ENCODE results near the gene GRB14.
"Not testable (repeated sequence)": the region's sequence is repeated elsewhere in the genome, so short reads cannot be mapped to it uniquely, and the experiment has no call there.

GRB14 gene

DNA sequence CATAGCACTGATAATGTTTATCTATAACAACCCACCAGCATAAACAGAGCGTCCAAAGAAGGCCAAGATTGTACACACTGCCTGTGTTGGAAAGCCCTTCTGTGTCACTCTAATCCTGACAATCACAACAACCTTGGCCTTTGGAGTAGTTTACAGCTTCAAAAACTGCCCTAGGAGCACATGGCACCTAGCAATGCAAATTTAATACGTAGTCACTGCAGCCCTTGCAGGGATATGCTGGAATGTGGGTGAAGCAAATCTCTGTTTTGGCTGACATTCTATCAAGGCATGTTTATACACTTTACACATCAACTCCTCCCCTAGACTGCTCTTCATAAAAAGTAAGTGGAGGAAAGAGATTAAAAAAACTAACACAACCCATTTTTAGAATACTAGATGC is 66.8 kb downstream of the GRB14 start:
- DNase-seq = no peak

DNA sequence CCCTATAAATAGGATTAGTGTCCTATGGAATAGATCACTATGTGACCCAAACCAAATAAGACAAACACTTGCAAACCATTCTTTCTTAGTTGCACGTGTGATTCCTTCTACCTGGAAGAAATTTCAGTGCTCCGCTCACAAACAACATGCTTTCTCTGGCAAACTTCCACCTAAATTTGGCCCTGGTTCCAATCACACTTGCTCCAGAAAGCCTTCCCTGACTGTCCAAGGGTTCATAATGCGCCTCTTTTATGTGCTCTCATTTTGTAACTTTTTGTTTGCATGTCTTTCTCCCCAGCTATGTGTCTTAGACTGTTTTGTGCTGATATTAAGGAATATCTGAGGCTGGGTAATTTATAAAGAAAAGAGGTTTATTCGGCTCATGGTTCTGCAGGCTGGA is 69.8 kb downstream of the GRB14 start:
- DNase-seq = no peak

DNA sequence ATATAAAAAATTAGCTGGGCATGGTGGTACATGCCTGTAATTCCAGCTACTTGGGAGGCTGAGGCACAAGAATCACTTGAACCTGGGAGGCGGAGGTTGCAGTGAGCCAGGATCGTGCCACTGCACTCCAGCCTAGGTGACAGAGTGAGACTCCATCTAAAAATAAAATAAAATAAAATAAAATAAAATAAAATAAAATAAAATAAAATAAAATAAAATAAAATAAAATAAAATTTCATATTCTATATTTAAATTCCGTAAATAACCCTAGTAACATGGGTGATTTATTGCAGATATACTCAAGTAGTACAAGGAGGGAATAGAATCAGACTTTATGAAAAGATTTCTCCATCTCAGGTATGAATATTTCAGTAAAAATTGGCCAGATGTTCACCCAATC is 71.6 kb downstream of the GRB14 start:
- not testable (repeated sequence) for DNase-seq

DNA sequence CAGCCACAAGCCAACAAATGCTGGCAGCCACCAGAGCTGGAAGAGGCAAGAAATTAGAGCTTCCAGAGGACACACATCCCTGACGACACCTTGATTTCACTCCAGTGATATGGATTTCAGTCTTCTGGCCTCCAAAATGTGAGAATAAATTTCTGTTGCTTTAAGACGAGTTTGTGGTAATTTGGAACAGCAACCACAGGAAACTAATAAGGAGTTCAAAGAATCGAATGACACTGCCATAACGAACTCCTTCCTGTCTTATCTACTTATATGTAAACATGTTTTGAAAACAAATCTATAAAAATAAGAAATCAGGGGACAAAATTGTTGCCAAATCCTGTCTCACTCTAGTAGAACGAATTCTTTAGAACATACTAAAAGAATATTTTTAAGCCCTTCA is 75.8 kb downstream of the GRB14 start:
- no peak for DNase-seq

DNA sequence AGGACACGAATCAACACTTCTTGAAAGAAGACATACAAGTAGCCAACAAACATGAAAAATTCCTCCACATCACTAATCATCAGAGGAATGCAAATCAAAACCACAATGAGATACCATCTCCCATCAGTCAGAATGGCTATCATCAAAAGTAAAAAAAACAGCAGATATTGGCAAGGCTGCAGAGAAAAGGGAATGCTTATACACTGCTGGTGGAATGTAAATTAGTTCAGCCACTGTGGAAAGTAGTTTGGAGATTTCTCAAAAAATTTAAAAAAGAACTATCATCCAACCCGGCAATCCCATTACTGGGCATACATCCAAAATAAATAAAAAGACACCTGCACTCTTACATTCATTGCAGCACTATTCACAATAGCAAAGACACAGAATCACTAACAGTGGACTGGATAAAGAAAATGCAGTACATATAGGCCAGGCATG is 78.7 kb downstream of the GRB14 start:
- DNase-seq = peak; percentile 92

DNA sequence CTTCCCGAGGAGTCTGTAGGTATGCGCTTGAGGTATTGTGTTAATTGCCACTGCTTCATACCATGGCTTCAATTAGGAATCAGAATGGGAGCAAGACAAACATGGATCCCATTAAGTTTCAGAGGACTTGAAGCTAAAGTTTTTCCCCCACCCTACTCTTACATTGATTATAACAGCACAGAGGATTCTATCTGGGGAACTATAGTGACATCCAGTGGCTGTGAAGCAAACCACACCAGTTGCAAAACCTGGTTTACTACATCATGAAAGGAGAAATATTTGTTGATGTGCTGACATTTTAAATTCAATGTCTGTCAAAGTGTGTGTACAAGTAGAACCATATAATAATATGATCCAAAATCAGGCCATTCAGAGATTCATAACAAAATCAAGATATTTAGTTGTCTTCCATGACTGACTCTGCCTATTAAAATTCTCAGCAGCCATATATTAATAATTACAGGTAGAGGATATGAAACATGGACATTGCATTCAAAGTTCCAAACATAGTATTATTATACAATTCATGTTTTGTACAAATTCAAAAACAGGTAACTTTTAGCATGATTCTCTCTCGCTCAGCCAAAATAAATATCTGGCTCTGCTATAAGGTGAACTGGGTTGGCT is 82.9 kb downstream of the GRB14 start:
- peak; percentile 50 for DNase-seq

DNA sequence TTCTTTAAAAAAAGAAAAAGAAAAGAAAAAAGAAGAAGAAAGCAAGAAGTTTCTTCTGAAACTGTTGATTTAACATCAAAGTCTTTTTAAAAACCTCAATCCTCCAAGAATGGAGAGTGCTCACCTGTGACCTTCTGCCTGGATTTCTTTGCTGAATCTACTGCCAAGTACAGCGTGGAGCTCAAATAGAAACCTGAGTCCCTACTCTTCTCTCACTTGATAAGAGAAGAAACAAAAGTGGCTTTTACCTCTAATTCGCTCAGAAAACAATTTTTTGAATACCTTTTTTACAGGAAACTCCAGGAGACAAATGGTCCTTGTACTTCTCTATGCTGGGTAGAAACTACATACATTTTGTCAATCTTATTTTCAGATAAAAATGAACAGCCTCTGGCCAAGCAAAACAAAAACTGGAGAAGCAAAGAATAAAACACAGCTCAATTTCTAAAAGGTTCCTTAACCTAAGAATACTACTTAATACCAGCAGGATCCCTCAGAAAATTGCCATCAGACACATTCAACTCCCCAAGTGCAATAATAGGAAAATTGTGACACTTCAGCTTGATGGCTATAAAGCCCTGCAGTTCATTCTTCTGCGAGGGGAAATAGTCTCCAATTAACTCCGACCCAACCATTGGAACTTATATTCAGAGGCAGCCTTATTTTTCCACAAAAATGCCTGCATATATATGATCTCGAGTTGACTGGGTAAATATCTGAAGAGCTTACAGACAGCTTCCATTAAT is 85.8 kb downstream of the GRB14 start:
- no peak for DNase-seq

DNA sequence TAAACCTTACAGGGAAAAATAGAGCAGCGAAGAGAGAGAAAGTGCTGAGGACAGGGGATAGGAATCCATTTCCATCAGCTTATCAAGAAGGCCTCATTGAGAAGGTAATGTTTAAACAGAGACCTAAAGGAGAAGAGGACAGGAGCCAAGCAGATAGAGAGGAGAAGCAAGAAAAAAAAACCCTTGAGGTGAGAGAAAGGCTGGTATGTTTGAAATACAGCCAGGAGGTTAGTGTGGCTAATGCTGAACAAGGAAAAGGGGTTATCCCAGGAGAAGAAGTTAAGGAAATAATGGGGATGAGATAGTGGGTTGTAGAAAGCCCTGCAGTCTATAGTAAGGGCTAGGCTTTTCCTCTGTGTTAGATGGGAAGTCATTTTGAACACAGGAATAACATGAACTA is 90.8 kb downstream of the GRB14 start:
- no peak for DNase-seq

DNA sequence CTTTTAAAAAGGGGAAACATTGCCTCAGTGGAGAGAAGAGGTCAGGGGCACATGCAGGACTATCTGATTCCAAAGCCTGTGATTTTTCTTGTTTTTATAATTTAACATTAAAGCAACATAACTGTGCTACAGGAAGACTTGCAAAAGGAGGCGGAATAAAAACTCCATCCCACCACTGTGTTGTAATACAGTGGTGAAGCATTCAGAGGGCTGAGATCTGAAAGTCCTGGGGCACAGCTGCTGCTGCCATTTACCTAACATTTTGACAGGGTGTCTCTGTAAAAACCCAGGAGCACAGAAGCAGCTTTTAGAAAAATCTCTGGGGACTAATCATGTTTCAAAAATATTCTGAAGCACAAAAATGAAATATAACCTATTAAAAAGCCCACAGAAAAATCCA is 97.6 kb downstream of the GRB14 start:
- DNase-seq = no peak

DNA sequence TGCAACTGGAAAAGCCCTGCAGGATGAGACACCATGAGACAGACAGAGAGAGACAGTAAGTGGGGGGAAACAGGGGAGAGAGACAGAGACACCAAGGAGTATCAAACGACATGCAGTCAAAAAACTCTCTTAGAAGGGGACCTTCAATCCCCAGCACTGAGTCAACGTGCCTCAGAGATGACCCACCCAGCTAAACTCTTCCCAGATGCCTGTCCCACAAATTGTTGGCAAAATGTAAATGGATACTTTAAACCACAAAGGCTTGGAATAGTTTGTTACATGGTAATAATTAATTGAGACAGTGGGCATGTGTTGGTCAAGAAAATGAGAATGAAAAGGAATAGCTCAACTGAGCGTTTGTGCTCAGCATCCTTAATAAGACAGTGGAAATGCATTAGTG is 98.3 kb downstream of the GRB14 start:
- peak; percentile 65 for DNase-seq

DNA sequence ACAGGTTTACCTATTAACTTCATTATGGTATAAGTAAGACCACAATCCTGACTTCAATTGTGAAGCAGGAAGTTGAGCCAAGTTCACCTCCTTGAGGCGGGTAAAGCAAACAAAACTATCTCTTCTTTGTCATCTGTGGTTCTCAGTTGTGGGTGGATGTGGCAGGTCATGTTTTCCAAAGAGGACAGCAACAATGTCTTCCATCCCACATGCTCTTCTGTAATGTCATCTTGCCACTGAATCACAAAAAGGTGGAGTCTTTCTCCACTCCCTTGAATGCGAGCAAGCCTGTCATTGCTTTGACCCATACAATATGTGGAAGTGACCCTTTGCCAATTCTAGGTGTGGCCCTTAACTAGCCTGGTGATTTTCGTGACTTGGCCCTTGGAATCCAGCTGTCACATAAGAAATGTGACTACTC is 98.7 kb downstream of the GRB14 start:
- no peak for DNase-seq

DNA sequence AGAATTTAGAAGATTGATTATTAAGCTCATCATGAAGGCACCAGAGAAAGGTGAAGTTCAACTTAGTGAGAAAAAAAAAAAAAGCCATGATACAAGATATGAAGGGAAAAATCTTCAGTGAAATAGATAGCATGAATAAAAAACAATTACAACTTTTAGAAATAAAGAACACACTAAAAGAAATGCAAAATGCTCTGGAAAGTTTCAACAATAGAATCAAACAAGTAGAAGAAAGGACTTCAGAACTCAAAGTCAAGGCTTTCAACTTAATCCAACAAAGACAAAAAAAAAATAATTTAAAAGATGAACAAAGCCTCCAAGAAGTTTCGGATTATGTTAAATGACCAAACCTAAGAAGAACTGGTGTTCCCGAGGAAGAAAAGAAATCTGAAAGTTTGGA is 105.5 kb downstream of the GRB14 start:
- DNase-seq = no peak

DNA sequence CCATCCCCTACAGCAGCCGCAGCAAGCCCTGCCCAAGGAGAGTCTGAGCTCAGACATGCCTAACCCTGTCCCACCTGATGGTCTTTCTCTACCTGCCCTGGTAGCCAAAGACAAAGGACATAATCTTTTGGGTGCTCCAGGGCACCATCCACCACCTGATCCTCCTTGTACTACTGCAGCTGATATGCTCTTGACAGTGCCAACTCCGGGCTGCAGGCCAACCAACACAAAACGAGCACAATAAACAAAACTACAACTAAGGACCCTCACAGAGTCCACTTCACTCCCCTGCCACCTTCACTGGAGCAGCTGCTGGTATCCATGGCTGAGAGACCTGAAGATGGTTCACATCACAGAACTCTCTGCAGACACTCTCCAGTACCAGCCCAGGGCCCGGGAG is 106.3 kb downstream of the GRB14 start:
- no peak for DNase-seq

DNA sequence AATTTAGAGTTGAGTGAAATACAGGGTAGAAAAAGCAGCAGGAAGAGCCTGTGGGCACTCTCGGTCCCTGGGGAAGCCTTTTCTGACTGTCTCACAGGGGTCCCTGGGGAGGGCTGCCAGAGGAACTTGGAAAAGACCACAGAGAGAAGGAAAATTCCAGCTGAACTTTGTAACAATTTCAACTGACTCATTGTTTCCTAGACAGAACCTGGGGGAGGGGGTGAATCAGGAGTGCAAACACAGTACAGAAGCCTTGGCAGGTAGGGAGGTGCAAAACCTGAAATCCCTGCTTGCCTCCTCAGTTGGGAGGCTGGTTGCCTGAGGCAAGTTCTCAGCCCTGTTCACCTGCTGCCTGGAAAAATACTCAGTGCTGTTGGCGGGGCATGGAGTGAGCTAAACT is 106.8 kb downstream of the GRB14 start:
- peak; percentile 77 for DNase-seq

DNA sequence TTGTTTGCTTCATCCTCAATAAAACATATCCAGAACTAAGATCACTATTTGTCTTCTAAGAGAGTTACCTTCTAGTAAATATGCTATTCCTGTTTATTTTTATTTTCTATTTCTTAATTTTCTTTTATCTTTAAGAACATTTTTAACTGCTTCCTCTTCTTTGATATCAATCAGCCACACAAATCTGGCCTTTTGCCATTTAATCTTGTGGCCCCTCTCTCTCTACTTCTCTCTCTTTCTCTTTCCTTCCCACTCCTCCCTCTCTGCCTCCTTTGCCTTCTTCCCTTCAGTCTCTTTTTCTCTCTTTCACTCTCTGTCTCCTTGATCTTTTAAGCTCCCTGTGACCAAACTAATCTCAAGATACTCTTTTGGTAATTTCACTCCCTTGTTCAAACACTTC is 108.4 kb downstream of the GRB14 start:
- no peak for DNase-seq

DNA sequence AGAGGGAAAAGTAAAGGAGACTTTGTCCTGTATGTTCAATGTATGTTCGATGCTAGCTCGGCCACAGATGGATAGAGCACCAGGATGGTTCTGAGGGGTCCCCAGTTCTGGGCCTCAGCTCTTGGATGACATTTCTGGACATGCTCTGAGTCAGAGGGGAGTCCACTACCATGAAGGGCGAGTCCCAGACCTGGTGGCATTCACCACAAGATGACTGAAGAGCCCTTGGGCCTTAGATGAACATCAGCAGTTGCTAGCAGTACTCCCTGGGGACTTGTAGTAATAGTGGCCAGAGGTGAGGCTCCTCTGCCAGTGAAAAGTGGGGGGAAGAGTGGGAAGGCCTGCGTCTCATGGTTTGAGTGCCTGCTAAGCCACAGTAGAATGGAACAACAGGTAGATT is 109.5 kb downstream of the GRB14 start:
- DNase-seq = no peak

DNA sequence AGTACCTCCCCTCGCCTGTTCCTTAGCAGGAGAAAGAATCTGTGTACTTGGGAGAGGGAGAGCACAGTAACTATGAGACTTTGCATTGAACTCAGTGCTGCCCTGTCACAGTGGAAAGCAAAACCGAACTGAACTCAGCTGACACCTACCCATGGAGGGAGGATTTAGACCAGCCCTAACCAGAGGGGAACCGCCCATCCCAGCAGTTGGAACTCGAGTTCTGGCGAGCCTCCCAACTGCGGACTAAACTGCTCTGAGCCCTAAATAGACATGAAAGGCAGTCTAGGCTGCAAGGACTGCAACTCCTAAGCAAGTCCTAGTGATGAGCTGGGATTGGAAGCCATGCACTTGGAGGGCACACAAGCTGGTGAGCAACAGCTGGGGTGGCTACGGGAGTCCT is 110.4 kb downstream of the GRB14 start:
- no peak for DNase-seq

DNA sequence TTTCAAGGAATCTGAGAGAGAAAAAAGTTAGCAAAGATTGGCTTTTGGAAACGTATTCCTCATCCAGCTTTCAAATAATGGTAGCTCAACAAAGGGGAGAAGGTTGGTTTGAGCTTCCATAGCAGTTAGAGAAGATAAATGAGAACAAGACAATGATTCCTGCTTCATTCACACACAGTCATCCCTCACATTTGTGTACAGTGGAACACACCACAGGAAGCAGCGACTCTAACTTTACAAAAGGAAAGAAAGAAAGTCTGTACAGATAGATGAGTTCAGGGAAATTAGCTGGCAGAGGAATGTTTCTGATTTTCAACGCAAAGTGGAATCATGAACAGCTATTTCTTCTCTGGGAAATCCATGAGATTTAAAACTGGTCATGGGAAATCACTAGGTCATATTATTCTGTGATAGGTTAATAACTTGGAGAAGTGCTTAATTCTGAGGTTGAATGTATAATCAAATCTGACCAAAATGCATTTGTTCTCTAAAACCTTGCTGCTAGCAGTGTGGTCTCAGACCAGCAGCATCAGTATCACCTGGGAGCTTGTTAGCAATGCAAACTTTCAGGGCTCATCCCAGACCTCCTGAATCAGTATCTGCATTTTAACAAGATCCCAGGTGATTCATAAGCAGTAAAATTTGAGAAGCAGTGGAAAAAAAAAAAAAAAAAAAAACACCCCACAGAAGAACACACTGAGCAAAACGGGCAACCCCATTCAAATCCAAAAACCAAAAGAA is 112.0 kb downstream of the GRB14 start:
- no peak for DNase-seq

DNA sequence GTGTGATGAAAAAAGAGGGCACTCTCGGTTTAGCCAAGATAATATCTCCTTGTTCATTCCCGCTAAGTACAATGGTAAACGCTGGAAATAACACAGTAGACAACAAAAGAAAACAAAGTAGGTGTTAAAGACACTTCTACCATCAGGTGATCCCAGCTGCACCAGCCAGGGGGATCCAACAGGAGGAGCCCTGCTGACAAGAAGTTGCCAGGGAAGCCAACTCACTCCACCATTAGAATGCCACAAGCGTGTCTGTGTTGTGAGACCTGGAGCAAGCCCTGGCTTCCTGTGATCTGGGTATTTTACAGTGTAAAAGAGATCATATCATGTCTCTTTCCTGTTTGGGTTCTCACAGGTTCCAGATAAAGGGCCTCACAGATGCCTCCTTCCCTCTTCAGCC is 117.0 kb downstream of the GRB14 start:
- no peak for DNase-seq

DNA sequence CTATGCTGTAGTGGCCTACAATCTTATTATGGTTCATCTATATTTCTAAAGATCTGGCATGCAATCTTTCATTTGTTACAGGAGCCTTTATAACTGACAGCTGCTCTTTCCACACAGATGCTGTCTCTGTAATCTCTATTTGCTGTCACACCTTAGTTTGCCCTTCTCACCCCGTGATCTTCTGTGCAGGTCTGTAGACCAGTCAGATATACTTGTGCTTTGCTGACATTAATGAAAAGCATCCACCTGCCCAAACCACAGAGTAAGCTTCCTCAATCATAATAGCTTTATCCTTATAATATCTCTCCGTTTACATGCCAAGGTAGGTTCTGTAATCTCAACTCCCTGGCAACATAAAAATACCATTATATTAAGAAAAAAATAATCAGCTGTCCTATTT is 122.4 kb downstream of the GRB14 start:
- no peak for DNase-seq

DNA sequence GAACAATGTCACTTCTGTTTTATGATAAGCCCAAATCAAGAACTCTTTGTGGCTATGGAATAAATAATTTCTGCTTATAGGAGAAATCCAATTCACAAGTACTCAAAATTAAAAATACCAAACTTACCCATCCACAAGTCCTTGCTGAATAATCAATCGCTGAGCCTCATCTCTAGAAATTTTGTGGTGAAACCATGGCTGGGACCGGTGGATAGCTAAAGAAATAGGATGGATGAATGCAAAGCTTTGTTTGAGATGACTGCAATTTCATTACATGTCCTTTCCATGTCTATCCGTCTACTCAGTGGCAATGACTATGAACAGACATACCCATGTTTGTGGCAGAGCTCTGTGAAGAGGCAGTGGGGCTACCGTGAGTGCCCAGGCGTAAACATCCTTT is 124.4 kb downstream of the GRB14 start:
- no peak for DNase-seq

DNA sequence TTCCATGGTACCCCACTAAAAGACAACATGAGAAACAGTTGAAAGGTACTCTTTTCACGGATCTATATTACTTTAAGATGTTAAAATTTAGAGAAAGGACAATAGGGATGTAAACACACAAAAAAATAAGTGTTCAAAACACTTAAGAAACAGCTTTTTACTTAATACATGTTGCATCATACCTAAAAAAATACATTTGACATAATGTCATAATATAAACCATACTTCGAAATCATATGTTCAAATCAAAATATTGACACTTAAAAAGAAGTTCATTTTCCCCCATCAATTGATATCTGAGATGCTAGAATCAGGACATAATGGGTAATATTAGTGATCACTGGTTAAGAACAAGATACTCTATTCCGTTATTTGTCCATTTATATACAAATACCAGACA is 124.9 kb downstream of the GRB14 start:
- no peak for DNase-seq

DNA sequence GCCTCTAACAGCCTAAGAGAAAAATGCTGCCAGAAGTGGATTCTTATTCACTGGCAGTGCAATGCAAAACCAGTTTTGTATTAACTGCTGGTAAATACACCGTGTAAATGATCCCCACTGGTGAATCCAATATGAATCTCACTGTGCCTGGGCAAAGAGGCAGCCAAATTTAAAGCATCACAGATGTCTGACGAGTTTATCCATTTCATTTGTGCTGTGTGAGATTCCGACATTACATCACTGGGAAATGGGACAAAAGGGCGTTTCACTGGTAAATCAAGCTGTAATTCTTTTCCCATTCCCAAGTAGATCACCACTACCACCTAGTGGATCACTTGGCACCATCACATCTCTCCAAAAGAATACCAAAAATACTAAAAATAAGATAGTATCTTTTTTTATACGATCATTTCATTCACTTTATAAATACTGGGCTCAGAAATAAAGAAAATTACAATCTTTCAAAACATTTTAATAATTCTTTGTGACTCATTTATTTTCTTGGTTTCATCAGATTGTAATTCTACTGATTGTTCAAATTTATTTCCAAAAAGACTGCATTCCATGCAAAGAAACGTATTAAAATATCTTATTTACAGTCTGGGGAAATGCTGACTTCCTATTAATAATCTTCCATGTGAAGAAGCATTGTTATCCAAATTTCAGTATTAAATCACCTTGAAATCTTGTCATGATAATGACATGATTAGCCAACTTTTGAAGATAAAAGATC is 125.6 kb downstream of the GRB14 start:
- DNase-seq = peak; percentile 58

DNA sequence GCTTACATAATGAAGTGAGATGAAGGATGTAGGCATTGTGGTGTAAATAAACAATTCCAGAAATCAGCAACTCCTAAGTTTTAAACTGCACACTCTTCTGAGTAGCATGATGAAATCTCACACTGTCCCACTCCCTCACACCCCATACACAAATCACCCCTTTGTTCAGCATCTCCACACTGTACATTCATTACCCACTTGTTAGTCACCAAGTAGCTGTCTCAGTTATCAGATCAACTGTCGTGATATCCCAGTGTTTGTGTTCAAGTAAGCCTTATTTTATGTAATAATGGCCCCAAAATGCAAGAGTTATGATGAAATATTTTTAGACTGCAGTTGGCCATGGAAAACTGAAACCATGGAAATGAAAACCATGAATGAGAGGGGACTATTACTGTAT is 135.7 kb downstream of the GRB14 start:
- peak; percentile 37 for DNase-seq
